ENCODE data around the gene IMP3. TPM values are rescaled to one million over a fixed set of nuclear protein-coding genes. Genes with fewer than 3 reads are reported as not detected.

Gene IMP3
- total and polyA plus RNA-seq, 3 experiments from 2014 or later: 123 to 247 (median 134) TPM

DNA sequence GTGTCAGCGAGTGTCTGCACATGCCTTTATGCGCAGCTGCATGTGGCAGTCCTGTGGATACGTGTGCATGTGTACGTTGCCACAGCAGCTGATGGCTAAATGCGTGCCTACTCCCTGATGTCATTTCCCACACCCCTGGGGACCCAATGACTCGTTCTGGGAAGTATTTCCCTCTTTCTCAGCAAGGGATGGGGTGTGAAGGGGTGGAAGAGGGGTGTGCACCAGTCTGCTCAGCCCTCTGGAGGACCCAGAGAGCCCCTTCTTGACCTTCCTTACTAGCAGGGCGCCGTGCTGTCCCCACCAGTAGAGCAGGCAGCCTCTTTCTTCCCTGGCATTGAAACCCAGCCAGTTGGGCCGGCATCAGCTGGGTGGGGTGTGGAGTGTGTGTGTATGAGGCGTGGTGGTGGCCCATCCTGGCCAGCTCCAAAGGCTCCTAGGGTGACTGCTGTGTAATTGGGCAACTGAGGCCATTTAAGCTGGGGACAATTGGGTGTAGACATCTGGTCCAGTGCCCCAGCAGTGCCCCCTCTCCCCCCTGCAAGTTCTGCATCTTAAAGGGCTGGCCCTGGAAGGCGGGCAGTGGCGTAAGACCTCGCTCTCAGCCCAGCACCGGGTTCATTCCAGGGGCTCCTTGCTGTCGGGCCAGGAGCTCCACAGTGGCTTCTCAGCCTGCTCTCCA, 26.9 kb upstream of the IMP3 start:
- Mint-ChIP-seq H3K4me3 (no peak overlapping the region), H3K27me3 (no peaks in the 10 kb centered on the region), H3K36me3 (no peaks in the 10 kb centered on the region), H3K4me1 (no peaks in the 10 kb centered on the region), H3K27ac (no peak overlapping the region), H3K9me3 (no peaks in the 10 kb centered on the region)
- no peak overlapping the region for H3K4me3 ChIP-seq (ENCODE audit: low read length)
- no peak overlapping the region for H3K27ac ChIP-seq (ENCODE audit: low read depth, low read length)
- no peaks in the 10 kb centered on the region for H3K4me1 ChIP-seq (ENCODE audit: insufficient read depth, low read length)
- ChIA-PET CTCF (no interaction called here), POLR2A (no interaction called here)
- H3K9me3 ChIP-seq (ENCODE audit: low read length): no peaks in the 10 kb centered on the region
- DNase-seq: no peak
- H3K27me3 ChIP-seq (ENCODE audit: insufficient read depth, low read length, poor library complexity, severe bottlenecking): no peaks in the 10 kb centered on the region
- no peaks in the 10 kb centered on the region for H3K36me3 ChIP-seq (ENCODE audit: insufficient read depth, low read length)

DNA sequence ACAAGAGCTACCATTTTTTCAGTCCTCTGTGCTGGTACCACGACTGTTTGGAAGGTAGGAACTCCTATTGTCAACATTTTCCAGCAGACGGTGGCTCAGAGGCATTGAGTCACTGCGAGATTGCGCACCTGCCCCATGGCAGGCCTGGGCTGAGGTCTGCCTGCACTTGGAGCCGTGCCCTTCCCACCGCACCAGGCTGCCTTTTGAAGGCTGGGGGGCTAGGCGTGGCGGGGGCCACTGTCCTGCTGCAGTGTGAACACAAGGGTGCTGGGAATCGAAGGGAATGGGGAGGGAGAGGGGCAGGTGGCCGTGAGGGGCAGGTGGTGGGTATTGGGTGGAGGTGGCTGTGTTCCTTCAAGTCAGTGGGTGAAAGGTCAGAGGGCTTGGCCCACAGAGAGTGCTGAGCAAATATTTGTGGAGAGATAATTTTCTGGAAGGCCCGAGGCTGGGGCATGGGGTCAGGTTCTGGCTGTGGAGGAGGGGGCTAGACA, 24.0 kb upstream of the IMP3 start:
- CTCF ChIA-PET: no interaction called here
- H3K4me1 ChIP-seq (ENCODE audit: insufficient read depth, low read length): no peaks in the 10 kb centered on the region
- no peaks in the 10 kb centered on the region for H3K9me3 ChIP-seq (ENCODE audit: low read length)
- Mint-ChIP-seq H3K36me3 (peaks cover 0 to 3% (median 2%) of the 10 kb centered on the region in 3 donors), H3K27me3 (no peaks in the 10 kb centered on the region), H3K9me3 (no peaks in the 10 kb centered on the region), H3K4me3 (no peak overlapping the region), H3K4me1 (no peaks in the 10 kb centered on the region), H3K27ac (no peak overlapping the region)
- no peak overlapping the region for H3K27ac ChIP-seq (ENCODE audit: low read depth, low read length)
- DNase-seq: no peak
- no peak overlapping the region for H3K4me3 ChIP-seq (ENCODE audit: low read length)
- no peaks in the 10 kb centered on the region for H3K27me3 ChIP-seq (ENCODE audit: insufficient read depth, low read length, poor library complexity, severe bottlenecking)
- POLR2A ChIA-PET: no interaction called here
- H3K36me3 ChIP-seq (ENCODE audit: insufficient read depth, low read length): no peaks in the 10 kb centered on the region

DNA sequence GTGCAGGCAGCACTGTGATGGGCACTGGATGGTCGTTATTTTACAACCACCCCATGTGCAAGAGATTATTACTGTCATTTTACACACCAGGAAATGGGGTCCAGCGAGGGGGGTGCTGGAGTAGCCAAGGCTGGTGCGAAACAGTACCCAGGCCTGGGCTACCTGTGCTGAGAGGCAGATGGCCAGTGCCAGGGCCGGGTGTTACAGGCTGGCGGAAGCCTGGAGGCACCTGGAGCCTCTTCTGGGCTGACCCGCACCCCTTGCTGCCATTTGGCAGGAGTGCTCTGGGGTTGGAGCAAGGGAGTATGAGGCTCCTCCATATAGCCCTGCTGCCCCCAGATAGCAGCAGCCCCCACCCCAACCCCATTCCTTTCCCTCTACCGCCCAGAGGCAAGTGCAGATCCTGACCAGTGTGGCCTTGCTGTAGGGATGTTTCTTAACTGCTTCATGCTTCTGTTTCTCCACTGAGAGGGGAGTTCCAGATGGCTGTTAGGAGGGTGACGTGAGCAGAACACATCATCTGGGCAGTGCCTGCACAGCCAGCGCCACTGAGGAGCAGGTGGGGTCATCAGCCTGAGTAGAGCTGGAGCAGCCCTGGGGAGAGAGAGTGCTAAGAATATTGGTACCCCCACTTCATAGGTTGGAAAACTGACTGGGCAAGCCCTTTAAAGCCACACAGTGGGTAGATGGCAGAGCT, 22.9 kb upstream of the IMP3 start:
- no peak overlapping the region for H3K27ac ChIP-seq (ENCODE audit: low read depth, low read length)
- DNase-seq: no peak
- peaks cover 0 to 3% (median 2%) of the 10 kb centered on the region in 3 donors for H3K36me3 Mint-ChIP-seq
- no peaks in the 10 kb centered on the region for H3K36me3 ChIP-seq (ENCODE audit: insufficient read depth, low read length)
- no peaks in the 10 kb centered on the region for H3K27me3 ChIP-seq (ENCODE audit: insufficient read depth, low read length, poor library complexity, severe bottlenecking)
- ChIA-PET CTCF (no interaction called here), POLR2A (no interaction called here)
- H3K27ac Mint-ChIP-seq: no peak overlapping the region
- no peaks in the 10 kb centered on the region for H3K27me3 Mint-ChIP-seq
- H3K4me1 ChIP-seq (ENCODE audit: insufficient read depth, low read length): no peaks in the 10 kb centered on the region
- no peak overlapping the region for H3K4me3 ChIP-seq (ENCODE audit: low read length)
- no peaks in the 10 kb centered on the region for H3K9me3 ChIP-seq (ENCODE audit: low read length)
- no peaks in the 10 kb centered on the region for H3K4me1 Mint-ChIP-seq
- H3K9me3 Mint-ChIP-seq: no peaks in the 10 kb centered on the region
- H3K4me3 Mint-ChIP-seq: no peak overlapping the region

DNA sequence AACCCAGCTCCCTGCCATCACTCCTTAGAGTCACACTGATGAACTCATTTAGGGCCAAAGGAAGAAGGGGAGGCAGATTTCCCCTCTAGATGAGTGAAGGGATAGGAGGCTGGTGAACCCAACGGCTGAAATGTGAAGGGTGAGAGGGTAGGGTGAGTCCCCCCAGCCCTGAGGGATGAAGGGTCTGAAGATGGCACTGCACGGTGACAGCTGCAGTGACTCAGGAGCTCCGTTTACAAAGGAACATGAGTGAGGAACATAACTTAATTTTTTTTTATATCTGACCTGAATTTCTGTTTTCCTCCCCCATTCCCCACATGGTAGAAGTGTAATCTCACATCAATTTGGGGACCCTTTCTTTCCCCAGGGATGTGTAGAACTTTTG, 21.7 kb upstream of the IMP3 start:
- POLR2A ChIA-PET: no interaction called here
- H3K4me1 Mint-ChIP-seq: no peaks in the 10 kb centered on the region
- no peaks in the 10 kb centered on the region for H3K9me3 Mint-ChIP-seq

DNA sequence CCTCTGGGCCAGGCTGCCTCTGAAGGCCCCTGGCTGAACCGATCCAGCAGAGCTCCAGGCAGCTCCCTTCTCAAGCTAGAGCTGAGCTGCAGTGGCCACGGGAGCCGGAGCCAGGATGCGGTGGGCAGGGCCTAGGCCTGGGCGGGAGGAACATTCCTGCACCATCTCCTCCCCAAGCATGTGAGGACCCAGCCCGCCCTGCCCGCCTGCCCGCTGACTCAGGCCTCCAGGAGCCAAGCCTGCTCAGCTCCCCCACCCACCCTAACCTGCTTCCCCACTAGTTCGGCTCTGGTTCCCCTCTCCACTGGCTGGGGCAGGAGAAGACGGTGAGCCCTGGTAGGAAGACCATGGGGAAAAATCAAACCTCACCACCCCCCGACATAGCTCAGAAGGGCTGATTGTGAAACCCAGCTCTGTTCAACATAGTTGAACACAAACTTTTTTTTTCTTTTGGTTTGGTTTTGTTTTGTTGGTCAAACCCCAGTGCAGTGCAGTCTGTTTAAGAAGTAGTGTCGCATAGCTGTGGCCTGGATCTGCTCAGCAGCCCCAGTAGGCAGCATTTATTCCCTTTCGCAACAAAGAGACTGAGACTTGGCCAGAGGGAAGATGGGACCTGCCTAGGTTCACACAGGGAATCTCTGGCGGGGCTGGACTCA, 21.2 kb upstream of the IMP3 start:
- Mint-ChIP-seq H3K27ac (peak overlapping the region in 1 of 8 donors; percentile 48), H3K4me3 (no peak overlapping the region), H3K4me1 (no peaks in the 10 kb centered on the region), H3K9me3 (no peaks in the 10 kb centered on the region), H3K27me3 (peaks cover 0 to 2% of the 10 kb centered on the region in 2 donors), H3K36me3 (peaks cover 0 to 3% (median 2%) of the 10 kb centered on the region in 3 donors)
- no peak for DNase-seq
- Histone ChIP-seq H3K9me3 (ENCODE audit: low read length) (no peaks in the 10 kb centered on the region), H3K36me3 (ENCODE audit: insufficient read depth, low read length) (no peaks in the 10 kb centered on the region), H3K4me3 (ENCODE audit: low read length) (no peak overlapping the region), H3K27ac (ENCODE audit: low read depth, low read length) (no peak overlapping the region), H3K4me1 (ENCODE audit: insufficient read depth, low read length) (no peaks in the 10 kb centered on the region), H3K27me3 (ENCODE audit: insufficient read depth, low read length, poor library complexity, severe bottlenecking) (no peaks in the 10 kb centered on the region)
- POLR2A ChIA-PET: no interaction called here
- CTCF ChIA-PET: no interaction called here

More for the DNA sequence above, 21.7 kb upstream of the IMP3 start:
- no peak for DNase-seq
- Histone ChIP-seq H3K27ac (ENCODE audit: low read depth, low read length) (no peak overlapping the region), H3K4me1 (ENCODE audit: insufficient read depth, low read length) (no peaks in the 10 kb centered on the region), H3K9me3 (ENCODE audit: low read length) (no peaks in the 10 kb centered on the region), H3K36me3 (ENCODE audit: insufficient read depth, low read length) (no peaks in the 10 kb centered on the region), H3K27me3 (ENCODE audit: insufficient read depth, low read length, poor library complexity, severe bottlenecking) (no peaks in the 10 kb centered on the region), H3K4me3 (ENCODE audit: low read length) (no peak overlapping the region)
- Mint-ChIP-seq H3K27me3 (peaks cover 0 to 2% of the 10 kb centered on the region in 2 donors), H3K27ac (no peak overlapping the region), H3K4me3 (no peak overlapping the region), H3K36me3 (peaks cover 0 to 3% (median 2%) of the 10 kb centered on the region in 3 donors)
- CTCF ChIA-PET: no interaction called here

DNA sequence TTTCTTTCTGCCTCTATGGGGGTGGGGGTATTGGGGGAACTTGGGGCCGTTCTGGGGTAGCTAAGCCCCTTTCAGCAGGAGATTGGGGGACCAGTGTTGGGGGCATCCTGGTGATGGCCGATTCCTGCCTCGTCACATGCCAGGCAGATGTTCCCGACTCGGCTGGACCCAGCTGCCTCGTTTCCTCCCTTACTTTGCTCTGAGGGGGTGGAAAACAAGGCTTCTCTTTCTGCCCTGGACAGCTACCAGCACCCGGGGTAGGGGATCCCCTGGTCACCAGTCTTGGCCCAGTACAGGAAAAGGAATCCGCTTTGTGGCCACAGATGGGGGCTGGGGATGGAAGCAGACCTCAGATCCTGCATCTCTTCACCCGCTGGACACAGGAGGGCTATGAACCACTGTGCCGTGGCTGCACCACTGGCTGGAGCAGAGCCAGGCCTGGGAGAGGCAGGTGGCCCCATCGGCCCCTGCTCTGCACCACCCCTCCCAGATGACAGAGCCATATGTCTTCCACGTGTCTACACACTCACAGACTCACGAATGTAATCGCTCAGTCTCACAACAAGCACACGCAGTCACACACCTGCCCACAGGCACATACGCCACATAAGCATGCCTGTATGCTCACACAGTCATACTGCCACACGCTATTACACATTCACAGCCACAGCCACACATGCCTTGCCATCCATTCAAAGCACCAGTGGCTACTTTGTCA, 20.1 kb upstream of the IMP3 start:
- H3K27ac ChIP-seq (ENCODE audit: low read depth, low read length): no peak overlapping the region
- H3K4me3 ChIP-seq (ENCODE audit: low read length): no peak overlapping the region
- CTCF ChIA-PET: interaction anchor here (1.3 kb wide), 1 partner anchor 25 kb away, joined by 3 read pairs; no protein-coding TSS in a partner anchor
- Mint-ChIP-seq H3K9me3 (no peaks in the 10 kb centered on the region), H3K4me1 (peaks cover 0 to 2% (median 0%) of the 10 kb centered on the region in 3 donors), H3K4me3 (no peak overlapping the region), H3K27ac (peak overlapping the region in 1 of 8 donors; percentile 17), H3K36me3 (peaks cover 0 to 5% (median 2%) of the 10 kb centered on the region in 3 donors), H3K27me3 (peaks cover 0 to 2% of the 10 kb centered on the region in 2 donors)
- POLR2A ChIA-PET: interaction anchor here (0.5 kb wide), 1 partner anchor 12 kb away, joined by 3 read pairs; the partner anchor contains the start of gene SNX33
- no peaks in the 10 kb centered on the region for H3K9me3 ChIP-seq (ENCODE audit: low read length)
- no peaks in the 10 kb centered on the region for H3K27me3 ChIP-seq (ENCODE audit: insufficient read depth, low read length, poor library complexity, severe bottlenecking)
- no peaks in the 10 kb centered on the region for H3K4me1 ChIP-seq (ENCODE audit: insufficient read depth, low read length)
- H3K36me3 ChIP-seq (ENCODE audit: insufficient read depth, low read length): no peaks in the 10 kb centered on the region
- DNase-seq: no peak

DNA sequence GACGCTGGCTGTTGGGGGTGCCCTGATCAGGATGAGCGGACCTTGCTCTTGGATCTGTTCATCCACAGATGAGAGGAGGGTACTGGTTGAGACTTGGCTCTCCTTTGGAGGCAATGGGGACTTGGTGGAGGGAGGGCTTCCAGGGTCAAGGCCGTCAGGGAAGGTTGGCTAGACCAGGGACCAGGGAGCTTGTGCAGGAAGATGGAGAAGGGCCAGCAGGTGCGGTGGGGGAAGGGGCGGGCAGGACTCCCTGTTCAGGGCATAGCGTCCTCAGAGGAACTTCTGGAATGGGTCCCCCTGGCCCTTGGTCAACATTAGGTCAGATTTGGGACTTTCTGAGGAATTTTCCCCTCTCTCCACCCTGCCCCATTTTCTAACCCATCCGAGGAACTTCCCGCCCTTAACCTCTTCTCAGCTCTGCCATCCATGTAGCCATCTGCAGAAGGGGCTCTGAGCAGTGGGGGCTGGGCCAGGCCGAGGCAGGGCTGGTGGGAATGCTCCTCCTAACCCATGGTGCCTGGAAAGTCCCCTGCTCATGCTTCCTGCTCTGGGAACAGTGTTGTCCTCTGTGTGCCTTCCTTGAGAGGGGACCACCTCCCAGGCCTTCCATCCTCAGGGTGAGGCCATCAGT, 19.2 kb upstream of the IMP3 start:
- Mint-ChIP-seq H3K27ac (peak overlapping the region in 2 of 8 donors; percentile 23 to 61), H3K4me3 (no peak overlapping the region), H3K36me3 (peaks cover 0 to 5% (median 2%) of the 10 kb centered on the region in 3 donors), H3K9me3 (no peaks in the 10 kb centered on the region), H3K4me1 (peaks cover 0 to 2% (median 0%) of the 10 kb centered on the region in 3 donors), H3K27me3 (peaks cover 0 to 2% of the 10 kb centered on the region in 2 donors)
- Histone ChIP-seq H3K27me3 (ENCODE audit: insufficient read depth, low read length, poor library complexity, severe bottlenecking) (no peaks in the 10 kb centered on the region), H3K4me1 (ENCODE audit: insufficient read depth, low read length) (no peaks in the 10 kb centered on the region), H3K4me3 (ENCODE audit: low read length) (no peak overlapping the region), H3K27ac (ENCODE audit: low read depth, low read length) (no peak overlapping the region), H3K36me3 (ENCODE audit: insufficient read depth, low read length) (no peaks in the 10 kb centered on the region), H3K9me3 (ENCODE audit: low read length) (no peaks in the 10 kb centered on the region)
- POLR2A ChIA-PET: no interaction called here
- CTCF ChIA-PET: interaction anchor here (1.3 kb wide), 1 partner anchor 25 kb away, joined by 3 read pairs; no protein-coding TSS in a partner anchor
- DNase-seq: no peak

Measured in CD8-positive, alpha-beta memory T cell (primary cell).